Skeletal muscle satellite cell (primary cell): ENCODE results near the gene SERPINB3.
"Not testable (repeated sequence)": the region's sequence is repeated elsewhere in the genome, so short reads cannot be mapped to it uniquely, and the experiment has no call there.

ENCODE experiments used
- H3K27me3 ChIP-seq: 2 replicates; pipeline ENCODE4 v1.7.0; 2013; ENCODE audit warnings: low read length; ENCODE audit not compliant: control insufficient read depth, insufficient read depth
- H3K36me3 ChIP-seq: 2 replicates; pipeline ENCODE4 v1.7.0; 2013; ENCODE audit warnings: mild to moderate bottlenecking, control low read depth, low read length; ENCODE audit not compliant: insufficient read depth
- H3K4me1 ChIP-seq: 2 replicates; pipeline ENCODE4 v1.7.0; 2013; ENCODE audit warnings: low read length; ENCODE audit not compliant: control insufficient read depth, insufficient read depth
- H3K4me2 ChIP-seq: 2 replicates; pipeline ENCODE4 v1.7.0; 2013; ENCODE audit warnings: mild to moderate bottlenecking, low read length
- H3K4me3 ChIP-seq: 2 replicates; pipeline ENCODE4 v1.7.0; 2013; ENCODE audit warnings: low read length
- H3K9ac ChIP-seq: 2 replicates; pipeline ENCODE4 v1.7.0; 2013; ENCODE audit warnings: mild to moderate bottlenecking, low read depth, low read length, moderate library complexity
- H3K9me3 ChIP-seq: replicated peaks from 2 replicates; pipeline ENCODE4 v1.7.0; 2013; ENCODE audit warnings: mild to moderate bottlenecking, control low read depth, low read length

SERPINB3 gene

GRCh38 chr18:63644142-63644541 is 17.6 kb downstream of the SERPINB3 start, which contains the start of gene SERPINB4:
SERPINB4 (minus strand) TSS chr18:63644256; CDS start chr18:63643577, 679 bp downstream.
- H3K4me3 ChIP-seq, H3K36me3 ChIP-seq, H3K27me3 ChIP-seq, H3K9me3 ChIP-seq, H3K4me1 ChIP-seq, H3K4me2 ChIP-seq, H3K9ac ChIP-seq: not testable (repeated sequence)

GRCh38 chr18:63642668-63643356 is 18.9 kb downstream of the SERPINB3 start:
- H3K4me1 ChIP-seq, H3K9me3 ChIP-seq, H3K27me3 ChIP-seq, H3K36me3 ChIP-seq, H3K4me2 ChIP-seq, H3K9ac ChIP-seq, H3K4me3 ChIP-seq: not testable (repeated sequence)

- H3K9me3 ChIP-seq, H3K9ac ChIP-seq, H3K36me3 ChIP-seq, H3K4me3 ChIP-seq, H3K4me1 ChIP-seq, H3K4me2 ChIP-seq, H3K27me3 ChIP-seq: not testable (repeated sequence)
Measured at GRCh38 chr18:63641157-63641680, 20.5 kb downstream of the SERPINB3 start.

- H3K27me3 ChIP-seq = no peaks in the 10 kb centered on the region
- H3K36me3 ChIP-seq = no peaks in the 10 kb centered on the region
- no peak overlapping the region for H3K4me3 ChIP-seq
- no peaks in the 10 kb centered on the region for H3K9me3 ChIP-seq
- no peak overlapping the region for H3K4me2 ChIP-seq
- H3K4me1 ChIP-seq = peaks cover 3% of the 10 kb centered on the region
- no peak overlapping the region for H3K9ac ChIP-seq
Measured at GRCh38 chr18:63637703-63638102, 24.0 kb downstream of the SERPINB3 start.

GRCh38 chr18:63627819-63628218 is 33.9 kb downstream of the SERPINB3 start:
- H3K4me1 ChIP-seq = no peaks in the 10 kb centered on the region
- no peak overlapping the region for H3K9ac ChIP-seq
- peaks cover 4% of the 10 kb centered on the region for H3K9me3 ChIP-seq
- H3K4me3 ChIP-seq = no peak overlapping the region
- no peaks in the 10 kb centered on the region for H3K36me3 ChIP-seq
- no peak overlapping the region for H3K4me2 ChIP-seq
- no peaks in the 10 kb centered on the region for H3K27me3 ChIP-seq

GRCh38 chr18:63626431-63626830 is 35.3 kb downstream of the SERPINB3 start:
- Histone ChIP-seq H3K27me3 (no peaks in the 10 kb centered on the region), H3K4me3 (no peak overlapping the region), H3K4me1 (no peaks in the 10 kb centered on the region), H3K4me2 (no peak overlapping the region), H3K9me3 (peaks cover 4% of the 10 kb centered on the region), H3K36me3 (no peaks in the 10 kb centered on the region), H3K9ac (no peak overlapping the region)

GRCh38 chr18:63624863-63625262 is 36.8 kb downstream of the SERPINB3 start:
- Histone ChIP-seq H3K4me1 (no peaks in the 10 kb centered on the region), H3K9me3 (peaks cover 4% of the 10 kb centered on the region), H3K4me2 (no peak overlapping the region), H3K27me3 (peaks cover 4% of the 10 kb centered on the region), H3K9ac (no peak overlapping the region), H3K36me3 (no peaks in the 10 kb centered on the region), H3K4me3 (no peak overlapping the region)

GRCh38 chr18:63619661-63620060 is 42.0 kb downstream of the SERPINB3 start:
- Histone ChIP-seq H3K4me1 (no peaks in the 10 kb centered on the region), H3K9ac (no peak overlapping the region), H3K27me3 (peaks cover 5% of the 10 kb centered on the region), H3K36me3 (no peaks in the 10 kb centered on the region), H3K4me2 (no peak overlapping the region), H3K4me3 (no peak overlapping the region), H3K9me3 (no peaks in the 10 kb centered on the region)

GRCh38 chr18:63617915-63618234 is 43.8 kb downstream of the SERPINB3 start:
- no peak overlapping the region for H3K4me3 ChIP-seq
- H3K4me1 ChIP-seq = no peaks in the 10 kb centered on the region
- H3K4me2 ChIP-seq = no peak overlapping the region
- H3K27me3 ChIP-seq = peaks cover 17% of the 10 kb centered on the region
- no peaks in the 10 kb centered on the region for H3K36me3 ChIP-seq
- no peak overlapping the region for H3K9ac ChIP-seq
- H3K9me3 ChIP-seq = no peaks in the 10 kb centered on the region

GRCh38 chr18:63617049-63617914 is 44.4 kb downstream of the SERPINB3 start:
- no peaks in the 10 kb centered on the region for H3K9me3 ChIP-seq
- H3K9ac ChIP-seq = no peak overlapping the region
- peaks cover 17% of the 10 kb centered on the region for H3K27me3 ChIP-seq
- no peaks in the 10 kb centered on the region for H3K4me1 ChIP-seq
- H3K36me3 ChIP-seq = no peaks in the 10 kb centered on the region
- no peak overlapping the region for H3K4me2 ChIP-seq
- no peak overlapping the region for H3K4me3 ChIP-seq

GRCh38 chr18:63613420-63613819 is 48.3 kb downstream of the SERPINB3 start:
- Histone ChIP-seq H3K27me3 (peaks cover 12% of the 10 kb centered on the region), H3K36me3 (no peaks in the 10 kb centered on the region), H3K4me2 (no peak overlapping the region), H3K9ac (no peak overlapping the region), H3K9me3 (no peaks in the 10 kb centered on the region), H3K4me3 (no peak overlapping the region), H3K4me1 (no peaks in the 10 kb centered on the region)
